ENCODE measurements around the gene ZNF697. TPM values are rescaled to one million over a fixed set of nuclear protein-coding genes. Genes with fewer than 3 reads are reported as not detected.

The ZNF697 gene
- total RNA-seq, 2 donors from 2014 or later: 17.4 to 25.6 TPM

DNA sequence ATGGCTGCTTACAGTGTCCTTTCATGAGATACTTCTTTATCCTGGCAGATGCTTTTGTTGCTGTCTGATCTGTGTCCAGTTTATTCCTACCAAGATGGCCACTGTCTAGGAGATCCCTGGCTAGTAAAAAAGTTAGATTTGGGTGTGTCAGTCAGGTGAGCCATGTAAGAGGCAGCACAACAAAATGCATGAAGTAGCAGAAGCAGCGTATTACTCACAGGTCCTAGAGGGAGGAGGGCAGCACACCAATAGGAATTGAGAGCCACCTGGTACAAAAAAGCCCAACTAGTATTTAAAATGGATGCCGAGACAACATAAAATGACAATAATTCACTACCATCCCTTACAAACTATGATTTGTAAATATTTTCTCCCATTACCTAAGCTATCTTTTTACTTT is 22.8 kb upstream of the ZNF697 start:
- Histone ChIP-seq H3K9me3 (no peaks in the 10 kb centered on the region), H3K27ac (no peak overlapping the region), H3K36me3 (no peaks in the 10 kb centered on the region), H3K27me3 (replicated peaks; ENCODE audit: insufficient read depth) (no peaks in the 10 kb centered on the region), H3K4me3 (no peak overlapping the region), H3K4me1 (replicated peaks) (no peaks in the 10 kb centered on the region)
- TF ChIP-seq POLR2AphosphoS5 (IDR thresholded peaks at IDR 0.05): no peak
- no peak for TF ChIP-seq POLR2A (IDR thresholded peaks at IDR 0.05)
- TF ChIP-seq, protein P1, sequence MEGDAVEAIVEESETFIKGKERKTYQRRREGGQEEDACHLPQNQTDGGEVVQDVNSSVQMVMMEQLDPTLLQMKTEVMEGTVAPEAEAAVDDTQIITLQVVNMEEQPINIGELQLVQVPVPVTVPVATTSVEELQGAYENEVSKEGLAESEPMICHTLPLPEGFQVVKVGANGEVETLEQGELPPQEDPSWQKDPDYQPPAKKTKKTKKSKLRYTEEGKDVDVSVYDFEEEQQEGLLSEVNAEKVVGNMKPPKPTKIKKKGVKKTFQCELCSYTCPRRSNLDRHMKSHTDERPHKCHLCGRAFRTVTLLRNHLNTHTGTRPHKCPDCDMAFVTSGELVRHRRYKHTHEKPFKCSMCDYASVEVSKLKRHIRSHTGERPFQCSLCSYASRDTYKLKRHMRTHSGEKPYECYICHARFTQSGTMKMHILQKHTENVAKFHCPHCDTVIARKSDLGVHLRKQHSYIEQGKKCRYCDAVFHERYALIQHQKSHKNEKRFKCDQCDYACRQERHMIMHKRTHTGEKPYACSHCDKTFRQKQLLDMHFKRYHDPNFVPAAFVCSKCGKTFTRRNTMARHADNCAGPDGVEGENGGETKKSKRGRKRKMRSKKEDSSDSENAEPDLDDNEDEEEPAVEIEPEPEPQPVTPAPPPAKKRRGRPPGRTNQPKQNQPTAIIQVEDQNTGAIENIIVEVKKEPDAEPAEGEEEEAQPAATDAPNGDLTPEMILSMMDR (IDR thresholded peaks at IDR 0.05): no peak
- 94% methylated on average over 2 of the region's 2 CpGs for WGBS
- intact Hi-C loops (cut with DNase I): loop anchor here (10.0 kb wide), 1 partner anchor 296 kb away; no protein-coding TSS in a partner anchor
- DNase-seq (ENCODE audit: low spot score): no peak

DNA sequence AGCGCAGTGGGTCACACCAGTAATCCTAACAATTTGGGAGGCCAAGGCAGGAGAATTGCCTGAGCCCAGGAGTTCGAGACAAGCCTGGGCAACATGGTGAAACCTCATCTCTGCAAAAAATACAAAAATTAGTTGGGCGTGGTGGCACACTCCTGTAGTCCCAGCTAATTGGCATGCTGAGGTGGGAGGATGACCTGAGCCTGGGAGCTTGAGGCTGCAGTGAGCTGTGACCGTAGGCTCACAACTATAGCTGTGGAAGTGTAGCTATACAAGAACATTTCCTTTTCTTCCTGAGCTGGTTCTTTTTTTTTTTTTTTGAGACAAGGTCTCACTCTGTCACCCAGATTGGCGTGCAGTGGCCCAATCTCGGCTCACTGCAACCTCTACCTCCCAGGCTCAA is 19.1 kb upstream of the ZNF697 start:
- WGBS: 97% methylated on average over 6 of the region's 6 CpGs

DNA sequence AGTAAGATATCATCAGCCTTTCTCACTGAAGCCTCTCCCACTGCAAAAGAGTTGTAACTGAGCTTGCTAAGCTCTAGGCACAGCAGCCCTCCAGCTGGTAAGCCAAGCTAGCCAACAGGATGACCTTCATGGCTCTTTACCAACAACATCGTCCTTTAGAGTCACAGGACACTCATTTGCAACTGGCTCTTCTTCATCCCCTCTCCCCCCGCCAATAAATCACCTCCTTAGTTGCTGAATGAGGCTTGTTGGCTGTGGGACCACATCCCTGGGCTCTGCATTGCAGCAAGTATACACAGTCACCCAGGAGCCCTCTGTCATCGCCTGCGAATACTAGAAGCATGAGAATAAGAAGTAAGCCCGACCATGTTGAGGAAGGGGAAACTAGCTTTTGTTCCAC is 16.0 kb upstream of the ZNF697 start:
- no peaks in the 10 kb centered on the region for H3K9me3 ChIP-seq
- H3K27ac ChIP-seq: no peak overlapping the region
- peaks cover 12% of the 10 kb centered on the region for H3K4me1 ChIP-seq (replicated peaks)
- no peak overlapping the region for H3K4me3 ChIP-seq
- H3K27me3 ChIP-seq (replicated peaks; ENCODE audit: insufficient read depth): no peaks in the 10 kb centered on the region
- intact Hi-C loops (cut with DNase I): no loop called here
- no peak for TF ChIP-seq POLR2AphosphoS5 (IDR thresholded peaks at IDR 0.05)
- no peak for TF ChIP-seq POLR2A (IDR thresholded peaks at IDR 0.05)
- TF ChIP-seq, protein P1 (IDR thresholded peaks at IDR 0.05): no peak
- WGBS: 81% methylated on average over 5 of the region's 5 CpGs
- no peaks in the 10 kb centered on the region for H3K36me3 ChIP-seq
- DNase-seq (ENCODE audit: low spot score): no peak

More for the DNA sequence above, 19.1 kb upstream of the ZNF697 start:
- intact Hi-C loops (cut with DNase I): no loop called here
- H3K36me3 ChIP-seq: no peaks in the 10 kb centered on the region
- no peak overlapping the region for H3K27ac ChIP-seq
- no peaks in the 10 kb centered on the region for H3K9me3 ChIP-seq
- DNase-seq (ENCODE audit: low spot score): no peak
- no peak overlapping the region for H3K4me3 ChIP-seq
- H3K4me1 ChIP-seq (replicated peaks): peaks cover 3% of the 10 kb centered on the region
- H3K27me3 ChIP-seq (replicated peaks; ENCODE audit: insufficient read depth): no peaks in the 10 kb centered on the region
- TF ChIP-seq, protein P1 (IDR thresholded peaks at IDR 0.05): no peak
- no peak for TF ChIP-seq POLR2AphosphoS5 (IDR thresholded peaks at IDR 0.05)
- TF ChIP-seq POLR2A (IDR thresholded peaks at IDR 0.05): no peak

- no peaks in the 10 kb centered on the region for H3K27me3 ChIP-seq (replicated peaks; ENCODE audit: insufficient read depth)
- peaks cover 14% of the 10 kb centered on the region for H3K4me1 ChIP-seq (replicated peaks)
- DNase-seq (ENCODE audit: low spot score): no peak
- TF ChIP-seq, protein P1 (IDR thresholded peaks at IDR 0.05): no peak
- TF ChIP-seq POLR2A (IDR thresholded peaks at IDR 0.05) (no peak), POLR2AphosphoS5 (IDR thresholded peaks at IDR 0.05) (no peak)
- 60% methylated on average over 3 of the region's 3 CpGs for WGBS
- no peak overlapping the region for H3K4me3 ChIP-seq
- intact Hi-C loops (cut with DNase I): loop anchor here (2.0 kb wide), 1 partner anchor 49 kb away; no protein-coding TSS in a partner anchor
- H3K9me3 ChIP-seq: no peaks in the 10 kb centered on the region
- no peaks in the 10 kb centered on the region for H3K36me3 ChIP-seq
- H3K27ac ChIP-seq: peak overlapping the region; percentile 77 to 83
Measured at GRCh38 chr1:119662034-119662437, 14.0 kb upstream of the ZNF697 start.

DNA sequence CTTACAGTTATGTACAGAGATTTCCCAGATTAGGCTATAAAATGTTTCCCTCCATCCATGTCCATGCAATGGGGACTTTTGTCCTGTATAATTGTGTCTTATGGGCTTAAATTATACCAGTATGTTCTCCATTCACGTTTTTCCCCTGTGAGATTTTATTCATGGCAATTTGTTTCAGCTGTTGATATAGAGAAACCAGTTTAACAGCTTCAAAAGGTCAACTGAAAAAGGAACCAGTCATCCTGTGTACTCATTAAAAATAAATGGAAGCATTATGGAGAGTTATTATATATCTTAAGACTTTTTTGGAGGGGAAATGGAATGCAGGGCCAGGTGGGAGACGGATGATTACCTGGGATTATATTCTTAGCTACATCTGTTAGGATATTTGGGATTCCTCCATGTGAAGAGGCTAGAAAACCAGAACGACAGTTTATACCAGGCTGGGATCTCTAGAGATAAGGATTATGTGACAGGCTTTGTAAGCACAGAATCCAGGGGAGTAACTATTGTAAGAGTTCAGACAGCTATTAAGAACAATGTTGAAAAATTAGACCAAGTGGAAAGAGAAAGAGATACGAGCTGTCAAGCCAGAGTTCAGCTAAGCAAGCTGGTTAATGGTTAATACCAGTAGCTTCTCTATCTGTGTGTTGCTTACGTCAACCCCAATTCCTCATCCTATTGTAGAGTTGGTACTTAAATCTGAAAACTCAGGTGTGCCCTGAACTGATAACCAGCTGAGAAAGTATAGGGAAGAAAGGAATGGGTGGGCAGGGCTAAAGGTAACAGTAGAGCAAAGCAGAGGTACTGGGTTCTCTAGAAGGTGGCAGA is 12.4 kb upstream of the ZNF697 start:
- Histone ChIP-seq H3K27me3 (replicated peaks; ENCODE audit: insufficient read depth) (no peaks in the 10 kb centered on the region), H3K27ac (peak overlapping the region; percentile 77 to 83), H3K36me3 (no peaks in the 10 kb centered on the region), H3K9me3 (no peaks in the 10 kb centered on the region), H3K4me1 (replicated peaks) (peaks cover 16% of the 10 kb centered on the region), H3K4me3 (peak overlapping the region in 1 of 2 donors; percentile 10)
- WGBS: 23% methylated on average over 5 of the region's 5 CpGs
- no peak for DNase-seq (ENCODE audit: low spot score)
- intact Hi-C loops (cut with DNase I): no loop called here
- TF ChIP-seq, protein P1 (IDR thresholded peaks at IDR 0.05): no peak
- TF ChIP-seq POLR2AphosphoS5 (IDR thresholded peaks at IDR 0.05): peak; percentile 63

Data from prostate gland (tissue), 2 donors.